ENCODE data around the gene IL15RA.
"Not testable (repeated sequence)": the region's sequence is repeated elsewhere in the genome, so short reads cannot be mapped to it uniquely, and the experiment has no call there.

IL15RA gene

DNA sequence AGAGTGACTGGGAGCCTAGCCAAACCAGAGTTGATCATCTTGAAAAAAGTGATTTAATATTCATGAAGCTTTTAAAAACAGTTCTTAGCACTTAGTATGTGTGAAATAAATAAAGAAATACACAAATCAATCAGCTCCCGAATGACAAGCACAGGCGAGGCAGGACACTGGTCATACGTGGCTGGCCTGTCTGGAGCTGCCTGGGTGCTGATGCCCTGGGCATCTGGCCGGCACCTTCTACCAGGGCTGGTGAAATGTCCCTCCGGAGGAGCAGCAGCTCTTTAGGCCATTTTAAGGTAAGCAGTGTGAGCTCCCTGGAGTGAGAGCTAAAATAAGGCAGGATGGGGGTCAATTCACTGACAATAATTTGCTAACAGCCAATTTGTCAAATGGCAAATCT is 23.7 kb downstream of the IL15RA start:
- Mint-ChIP-seq H3K4me3 (no peak overlapping the region), H3K4me1 (ENCODE audit: low read depth) (no peaks in the 10 kb centered on the region), H3K9me3 (ENCODE audit: low read depth) (no peaks in the 10 kb centered on the region), H3K27ac (no peak overlapping the region), H3K36me3 (peaks cover 7% of the 10 kb centered on the region), H3K27me3 (no peaks in the 10 kb centered on the region)

DNA sequence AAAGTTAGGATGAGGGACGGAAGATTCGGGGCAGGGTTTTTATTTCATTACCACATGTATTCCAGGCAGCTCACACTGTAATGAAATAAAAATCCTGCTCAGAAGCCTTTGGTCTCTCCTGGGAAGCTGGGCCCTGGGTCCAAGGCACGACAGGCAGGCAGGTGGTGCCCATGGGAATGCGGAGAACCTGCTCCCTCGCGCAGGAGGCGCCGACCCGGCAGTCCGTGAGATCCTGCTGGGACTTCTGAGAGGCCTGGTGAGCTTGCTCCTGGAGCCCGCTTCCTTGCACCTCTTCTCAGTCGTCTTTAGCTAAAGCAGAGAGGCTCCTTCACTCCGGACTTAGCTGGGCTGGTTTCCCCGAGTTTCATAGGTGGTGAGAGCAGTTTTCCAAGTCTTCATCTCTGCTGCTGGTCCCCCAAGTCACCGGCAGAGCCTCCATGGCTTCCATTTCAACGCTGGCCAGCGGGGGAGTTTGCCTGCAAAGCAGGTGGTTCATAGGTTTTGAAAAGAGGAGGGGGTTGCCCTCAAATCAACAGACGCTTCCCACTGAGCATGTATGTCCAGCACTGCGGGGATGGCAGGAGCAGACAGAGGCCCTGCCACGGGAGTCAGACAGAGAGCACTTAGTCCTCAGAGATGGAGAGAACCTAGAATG is 24.5 kb downstream of the IL15RA start:
- Mint-ChIP-seq H3K9me3 (ENCODE audit: low read depth) (no peaks in the 10 kb centered on the region), H3K27ac (no peak overlapping the region), H3K4me1 (ENCODE audit: low read depth) (no peaks in the 10 kb centered on the region), H3K27me3 (no peaks in the 10 kb centered on the region), H3K4me3 (no peak overlapping the region), H3K36me3 (peaks cover 5% of the 10 kb centered on the region)

GRCh38 chr10:5951721-5952407 is 25.5 kb downstream of the IL15RA start:
- peaks cover 4% of the 10 kb centered on the region for H3K36me3 Mint-ChIP-seq
- no peak overlapping the region for H3K4me3 Mint-ChIP-seq
- no peak overlapping the region for H3K27ac Mint-ChIP-seq
- H3K4me1 Mint-ChIP-seq (ENCODE audit: low read depth), result no peaks in the 10 kb centered on the region
- H3K9me3 Mint-ChIP-seq (ENCODE audit: low read depth), result no peaks in the 10 kb centered on the region
- H3K27me3 Mint-ChIP-seq, result no peaks in the 10 kb centered on the region

GRCh38 chr10:5951167-5951711 is 26.1 kb downstream of the IL15RA start:
- Mint-ChIP-seq H3K27me3 (no peaks in the 10 kb centered on the region), H3K27ac (no peak overlapping the region), H3K4me1 (ENCODE audit: low read depth) (peaks cover under 1% of the 10 kb centered on the region), H3K9me3 (ENCODE audit: low read depth) (no peaks in the 10 kb centered on the region), H3K36me3 (peaks cover 4% of the 10 kb centered on the region), H3K4me3 (no peak overlapping the region)

GRCh38 chr10:5949009-5949759 is 28.2 kb downstream of the IL15RA start:
- Mint-ChIP-seq H3K4me3 (no peak overlapping the region), H3K9me3 (ENCODE audit: low read depth) (no peaks in the 10 kb centered on the region), H3K36me3 (peaks cover 4% of the 10 kb centered on the region), H3K4me1 (ENCODE audit: low read depth) (peaks cover 5% of the 10 kb centered on the region), H3K27me3 (no peaks in the 10 kb centered on the region), H3K27ac (peak overlapping the region; percentile 50)

DNA sequence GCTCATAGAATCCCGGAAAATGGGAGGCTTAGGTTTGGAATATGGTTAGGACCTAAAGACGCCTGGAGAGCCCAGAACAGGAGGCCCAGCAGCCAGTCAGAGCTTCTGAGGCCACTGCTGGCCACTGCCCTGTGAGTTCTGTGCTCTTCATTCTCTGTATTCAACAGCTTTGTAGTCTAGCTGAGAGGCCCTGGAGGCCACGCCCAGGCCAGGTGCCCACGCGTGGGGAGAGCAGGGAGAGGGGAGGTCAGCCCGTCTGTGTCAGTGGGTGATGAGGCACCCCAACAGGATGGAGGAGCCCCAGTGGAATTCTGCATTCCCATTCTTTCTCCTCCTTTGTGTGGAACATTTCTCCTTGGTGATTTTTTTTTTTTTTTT is 29.1 kb downstream of the IL15RA start:
- Mint-ChIP-seq H3K4me1 (ENCODE audit: low read depth) (peaks cover 5% of the 10 kb centered on the region), H3K4me3 (no peak overlapping the region), H3K36me3 (peaks cover 4% of the 10 kb centered on the region), H3K27ac (no peak overlapping the region), H3K9me3 (ENCODE audit: low read depth) (no peaks in the 10 kb centered on the region), H3K27me3 (no peaks in the 10 kb centered on the region)

DNA sequence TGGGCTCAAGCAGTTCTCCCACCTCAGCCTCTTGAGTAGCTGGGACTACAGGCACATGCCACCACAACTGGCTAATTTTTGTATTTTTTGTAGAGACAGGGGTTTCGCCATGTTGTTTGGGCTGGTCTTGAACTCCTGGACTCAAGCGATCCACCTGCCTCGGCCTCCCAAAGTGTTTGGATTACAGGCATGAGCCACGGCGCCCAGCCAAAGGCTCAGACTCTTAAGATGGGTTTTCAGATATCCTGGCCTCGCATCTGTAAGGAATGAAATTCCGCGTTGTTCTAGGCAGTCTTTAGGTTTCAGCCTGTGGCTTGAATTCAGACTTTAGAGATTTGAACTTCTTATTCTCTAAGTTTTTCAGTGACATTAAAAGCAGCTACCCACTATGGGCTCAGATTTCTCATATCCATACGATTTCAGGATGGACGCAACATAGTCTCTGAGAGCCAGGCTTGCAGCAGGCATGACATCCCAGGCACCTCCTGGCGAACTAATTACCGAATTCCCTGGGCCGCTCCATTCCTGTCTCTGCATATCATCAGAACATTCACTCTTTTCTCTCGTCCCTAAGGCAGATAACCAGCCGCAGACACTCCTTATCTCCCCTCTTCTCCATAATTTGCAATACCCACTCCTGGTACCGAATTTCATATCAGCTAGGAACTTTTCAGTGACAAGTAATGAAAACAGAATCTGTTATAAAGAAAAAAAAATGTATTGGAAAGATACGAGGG is 29.7 kb downstream of the IL15RA start:
- H3K27me3 Mint-ChIP-seq, result no peaks in the 10 kb centered on the region
- H3K9me3 Mint-ChIP-seq (ENCODE audit: low read depth), result no peaks in the 10 kb centered on the region
- H3K4me3 Mint-ChIP-seq, result no peak overlapping the region
- no peak overlapping the region for H3K27ac Mint-ChIP-seq
- peaks cover 2% of the 10 kb centered on the region for H3K36me3 Mint-ChIP-seq
- H3K4me1 Mint-ChIP-seq (ENCODE audit: low read depth), result peaks cover 5% of the 10 kb centered on the region

DNA sequence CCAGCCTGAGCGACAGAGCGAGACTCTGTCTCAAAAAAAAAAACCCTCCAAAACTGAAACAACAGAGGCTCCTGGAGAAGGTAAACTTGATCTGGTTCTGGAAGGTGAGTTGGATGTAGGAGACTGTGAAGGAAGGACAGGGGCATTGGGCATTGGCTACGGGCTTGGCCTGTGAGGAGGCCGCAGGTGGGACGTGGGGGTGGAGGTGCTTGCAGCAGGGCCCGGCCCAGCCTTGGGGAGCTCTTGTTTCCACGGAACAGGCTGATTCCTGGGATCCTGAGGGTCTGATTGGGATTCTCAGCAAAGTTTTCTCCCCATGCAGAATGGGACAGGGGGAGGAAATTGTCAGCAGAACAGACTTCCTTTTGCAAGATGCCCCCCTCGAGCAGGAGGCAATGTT is 30.6 kb downstream of the IL15RA start:
- peaks cover 2% of the 10 kb centered on the region for H3K36me3 Mint-ChIP-seq
- no peaks in the 10 kb centered on the region for H3K27me3 Mint-ChIP-seq
- no peak overlapping the region for H3K27ac Mint-ChIP-seq

DNA sequence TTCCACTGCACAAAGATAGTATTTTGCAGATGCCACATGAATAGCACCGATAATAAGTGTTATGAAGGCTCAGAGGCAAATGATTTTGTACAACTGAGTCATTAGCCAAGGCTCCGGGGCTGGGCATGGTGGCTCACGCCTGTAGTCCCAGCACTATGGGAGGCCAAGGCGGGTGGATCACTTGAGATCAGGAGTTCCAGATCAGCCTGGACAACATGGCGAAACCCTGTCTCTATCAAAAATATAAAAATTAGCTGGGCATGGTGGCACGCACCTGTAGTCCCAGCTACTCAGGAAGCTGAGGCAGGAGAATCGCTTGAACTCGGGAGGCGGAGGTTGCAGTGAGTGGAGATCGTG is 30.9 kb downstream of the IL15RA start:
- H3K4me1 Mint-ChIP-seq (ENCODE audit: low read depth); H3K9me3 Mint-ChIP-seq (ENCODE audit: low read depth); H3K27ac Mint-ChIP-seq; H3K36me3 Mint-ChIP-seq; H3K4me3 Mint-ChIP-seq; H3K27me3 Mint-ChIP-seq: not testable (repeated sequence)

More for the DNA sequence above, 30.6 kb downstream of the IL15RA start:
- H3K4me3 Mint-ChIP-seq, result no peak overlapping the region
- H3K9me3 Mint-ChIP-seq (ENCODE audit: low read depth), result no peaks in the 10 kb centered on the region
- H3K4me1 Mint-ChIP-seq (ENCODE audit: low read depth), result peaks cover 5% of the 10 kb centered on the region

DNA sequence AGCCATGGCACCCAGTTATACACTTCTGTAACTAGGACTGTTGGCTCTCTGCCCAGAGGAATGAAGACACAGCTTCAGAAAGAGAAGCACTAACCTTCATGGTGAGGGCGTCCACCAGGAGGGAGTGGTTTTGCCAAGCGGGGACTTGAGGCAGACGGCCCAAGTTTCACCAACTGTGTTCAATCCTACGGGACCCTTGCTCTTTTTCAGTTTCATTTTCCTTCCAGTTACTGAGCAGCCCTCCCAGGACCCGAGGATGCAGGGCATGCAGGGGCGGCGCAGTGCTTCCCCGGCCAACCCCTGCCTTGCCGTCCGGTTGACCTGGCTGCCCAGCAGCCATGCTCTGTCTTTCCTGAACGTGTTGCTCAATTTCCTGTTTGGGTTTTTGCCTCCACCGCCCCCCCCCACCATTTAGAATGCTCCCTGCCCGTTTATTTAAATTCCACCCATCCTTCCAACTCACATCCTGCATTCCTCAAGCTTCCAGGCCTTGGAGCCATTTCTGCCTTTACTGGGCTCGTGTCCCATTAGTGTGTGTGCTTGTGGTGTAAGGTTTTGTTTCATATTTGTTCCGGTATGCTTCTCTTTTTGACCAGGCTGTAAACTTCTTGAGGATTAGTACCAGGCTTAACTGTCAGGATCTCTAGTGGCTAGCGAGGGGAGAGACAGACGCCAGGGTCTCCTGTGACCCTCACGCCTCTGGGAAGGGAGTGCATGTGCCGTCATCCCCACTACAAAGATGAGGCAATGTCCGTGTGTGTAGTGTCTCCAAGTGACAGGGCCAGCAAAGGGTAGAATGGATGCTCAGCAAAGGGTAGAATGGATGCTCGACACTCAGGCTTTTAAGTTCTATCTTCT is 31.6 kb downstream of the IL15RA start:
- Mint-ChIP-seq H3K4me1 (ENCODE audit: low read depth) (peaks cover 5% of the 10 kb centered on the region), H3K4me3 (peak overlapping the region; percentile 44), H3K9me3 (ENCODE audit: low read depth) (no peaks in the 10 kb centered on the region), H3K27me3 (no peaks in the 10 kb centered on the region), H3K36me3 (peaks cover 2% of the 10 kb centered on the region), H3K27ac (no peak overlapping the region)

DNA sequence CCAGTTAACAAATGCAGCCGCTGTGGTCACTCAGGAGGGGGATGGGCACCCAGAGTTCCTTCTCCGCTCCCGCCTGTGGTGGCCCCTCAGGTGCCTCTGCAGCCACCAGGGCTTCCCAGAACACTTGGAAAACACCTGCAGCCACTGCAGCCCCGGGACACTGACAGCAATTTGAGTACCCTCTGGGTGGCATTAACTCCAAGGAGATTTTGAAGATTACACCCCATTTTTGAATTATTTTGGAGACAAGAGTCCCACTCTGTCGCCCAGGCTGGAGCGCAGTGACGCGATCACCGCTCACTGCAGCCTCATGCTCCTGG is 32.2 kb downstream of the IL15RA start:
- Mint-ChIP-seq H3K36me3 (peaks cover 2% of the 10 kb centered on the region), H3K27ac (no peak overlapping the region), H3K27me3 (no peaks in the 10 kb centered on the region), H3K9me3 (ENCODE audit: low read depth) (no peaks in the 10 kb centered on the region), H3K4me1 (ENCODE audit: low read depth) (peaks cover 5% of the 10 kb centered on the region), H3K4me3 (no peak overlapping the region)

DNA sequence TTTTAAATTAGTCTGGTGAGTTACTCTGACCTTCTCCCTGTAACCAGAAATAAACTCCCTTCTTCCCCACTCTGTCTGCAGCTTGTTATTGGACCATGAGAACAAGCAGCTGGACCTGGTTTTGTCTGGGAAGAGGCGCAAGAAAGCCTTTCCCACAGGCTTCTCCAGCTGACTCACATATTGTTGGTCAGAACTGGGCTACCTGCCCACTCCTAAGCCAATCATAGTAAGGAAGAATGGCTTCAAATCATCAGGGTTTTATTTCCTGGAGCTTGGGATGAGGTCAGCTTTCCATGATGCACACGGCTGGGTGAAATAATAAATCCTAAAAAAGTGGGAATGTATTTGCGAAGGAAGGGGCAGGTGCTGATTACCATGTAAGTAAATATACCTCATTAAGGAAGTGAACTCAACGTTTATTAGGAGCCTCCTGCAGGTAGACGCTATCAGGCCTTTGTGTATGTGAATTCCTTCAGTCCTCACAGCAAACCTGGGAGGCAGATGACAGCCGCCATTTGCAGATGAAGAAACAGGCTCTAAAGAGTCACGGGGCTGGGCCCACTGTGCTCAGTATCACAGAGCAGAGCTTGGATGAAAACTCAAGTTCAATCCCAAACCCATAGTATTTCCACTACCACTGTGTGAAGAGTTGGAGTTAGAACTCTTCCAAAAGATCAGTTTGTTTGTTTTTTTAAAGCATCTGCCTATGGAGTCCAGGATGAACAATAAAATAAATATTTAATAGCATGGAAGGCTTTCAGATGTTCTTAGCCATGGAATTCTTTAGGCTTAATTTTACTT is 32.8 kb downstream of the IL15RA start:
- Mint-ChIP-seq H3K27ac (no peak overlapping the region), H3K9me3 (ENCODE audit: low read depth) (no peaks in the 10 kb centered on the region), H3K4me3 (no peak overlapping the region), H3K4me1 (ENCODE audit: low read depth) (peaks cover 5% of the 10 kb centered on the region), H3K36me3 (no peaks in the 10 kb centered on the region), H3K27me3 (no peaks in the 10 kb centered on the region)

DNA sequence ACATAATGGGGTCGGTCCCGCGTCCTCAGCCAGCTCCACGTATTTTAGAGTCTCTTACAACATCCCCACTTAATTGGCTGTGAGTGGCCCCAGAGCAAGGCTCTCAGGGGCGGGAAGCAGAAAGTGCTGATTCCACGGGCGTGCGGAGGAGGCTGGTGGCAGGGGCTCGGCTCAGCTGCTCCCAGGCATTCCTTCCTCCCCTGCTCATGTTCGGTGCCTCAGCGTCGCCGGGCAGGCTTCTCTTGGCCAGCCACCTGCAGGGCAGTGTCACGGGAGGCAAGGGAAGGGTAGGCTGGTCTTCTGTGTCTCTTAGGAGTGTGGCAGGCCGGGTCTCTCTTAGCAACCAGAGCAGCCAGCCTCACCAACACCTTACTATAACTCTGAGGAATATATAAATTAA is 33.8 kb downstream of the IL15RA start:
- Mint-ChIP-seq H3K27me3 (no peaks in the 10 kb centered on the region), H3K9me3 (ENCODE audit: low read depth) (no peaks in the 10 kb centered on the region), H3K36me3 (peaks cover 3% of the 10 kb centered on the region), H3K4me1 (ENCODE audit: low read depth) (peaks cover 5% of the 10 kb centered on the region), H3K4me3 (no peak overlapping the region), H3K27ac (no peak overlapping the region)

GRCh38 chr10:5942474-5942873 is 34.9 kb downstream of the IL15RA start:
- H3K27me3 Mint-ChIP-seq, result no peaks in the 10 kb centered on the region
- peaks cover 11% of the 10 kb centered on the region for H3K36me3 Mint-ChIP-seq
- H3K4me1 Mint-ChIP-seq (ENCODE audit: low read depth), result peaks cover 5% of the 10 kb centered on the region
- no peak overlapping the region for H3K27ac Mint-ChIP-seq
- no peaks in the 10 kb centered on the region for H3K9me3 Mint-ChIP-seq (ENCODE audit: low read depth)
- no peak overlapping the region for H3K4me3 Mint-ChIP-seq

All from activated naive CD8-positive, alpha-beta T cell (primary cell).